GM23338 (cell line): Measurements from ENCODE around the gene KRT38.

Experiments used
- CTCF ChIP-seq, 2 experiments: fragments of 200-600 bp in 1 of 2; sonication (generic) in 1 of 2; conservative IDR thresholded peaks; 2 replicates each; pipeline versions ENCODE4 v1.5.1 to v1.6.1; 2016 to 2017; ENCODE audit warnings: antibody characterized with exemption in 2 of 2, low read depth in 2 of 2, mild to moderate bottlenecking in 2 of 2, moderate library complexity in 1 of 2
- EZH2 ChIP-seq: fragments of 200-600 bp; sonication (generic); IDR thresholded peaks from one replicate; pipeline ENCODE4 v1.8.0; 2017; ENCODE audit warnings: antibody characterized with exemption, mild to moderate bottlenecking, low read depth; ENCODE audit not compliant: unreplicated experiment
- EZH2phosphoT487 ChIP-seq: fragments of 200-600 bp; sonication (generic); IDR thresholded peaks from one replicate; pipeline ENCODE4 v1.8.1; 2018; ENCODE audit warnings: antibody characterized with exemption; ENCODE audit not compliant: unreplicated experiment
- POLR2AphosphoS5 ChIP-seq: IDR thresholded peaks from 2 replicates; pipeline ENCODE4 v1.6.1; 2016; ENCODE audit warnings: antibody characterized with exemption, low read depth
- REST ChIP-seq: IDR thresholded peaks from one replicate; pipeline ENCODE4 v1.6.1; 2018; ENCODE audit warnings: antibody characterized with exemption; ENCODE audit not compliant: unreplicated experiment

- TF ChIP-seq CTCF (conservative IDR thresholded peaks at IDR 0.05; ENCODE audit: low read depth in 2 of 2) (no peak), EZH2 (no peak), POLR2AphosphoS5 (no peak), REST (no peak), EZH2phosphoT487 (no peak)
Measured at GRCh38 chr17:41416479-41416878, 24.3 kb downstream of the KRT38 start.
